Measurements from ENCODE around the gene UBL3.

Gene UBL3, protein sequence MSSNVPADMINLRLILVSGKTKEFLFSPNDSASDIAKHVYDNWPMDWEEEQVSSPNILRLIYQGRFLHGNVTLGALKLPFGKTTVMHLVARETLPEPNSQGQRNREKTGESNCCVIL

DNA sequence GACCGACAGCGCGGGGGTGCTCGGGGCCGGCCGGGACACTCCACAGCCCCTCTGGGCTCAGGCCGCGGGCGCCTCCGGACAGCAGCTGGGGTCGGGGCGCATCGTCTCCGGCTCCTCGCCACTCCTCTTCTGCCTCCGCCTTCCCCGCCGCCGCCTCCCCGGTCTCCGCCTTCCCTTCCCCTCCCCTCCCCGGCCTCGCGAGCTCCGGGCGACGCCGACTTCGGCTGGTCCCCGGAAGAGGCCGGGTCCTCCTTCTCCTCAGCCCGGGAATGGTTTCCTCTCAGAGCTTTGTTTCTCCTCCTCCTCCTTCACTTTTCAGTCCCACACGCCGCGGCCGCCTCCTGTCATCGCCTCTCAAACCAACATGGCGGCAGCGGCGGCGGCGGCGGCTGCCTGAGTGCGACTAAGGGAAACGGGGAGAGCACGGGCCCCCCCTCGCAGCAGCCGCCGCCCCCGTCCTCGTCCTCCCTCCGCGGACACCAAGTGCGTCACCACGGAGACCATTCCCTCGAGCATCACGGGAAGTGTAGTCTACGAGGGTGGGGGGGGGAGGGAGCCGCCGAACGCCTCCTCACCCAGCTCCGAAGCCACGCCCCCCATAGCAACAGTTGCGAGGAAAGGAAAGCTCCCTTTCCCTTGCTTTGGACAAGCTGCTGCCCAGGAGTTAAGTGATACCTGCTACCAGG, at the start of gene UBL3:
TSS of gene UBL3 (minus strand) at position 405 of the 686 bp plus-strand sequence. CDS start 1,079 bp downstream, outside the sequence.
- DNase-seq (ENCODE audit: low read depth) = peak; percentile 89

GRCh38 chr13:29897102-29897501, 46.7 kb upstream of the UBL3 start:
- no peak for DNase-seq (ENCODE audit: low read depth)

- DNase-seq (ENCODE audit: low read depth) = no peak
These were observed 43.0 kb upstream of the UBL3 start for GRCh38 chr13:29893438-29893837.

DNA sequence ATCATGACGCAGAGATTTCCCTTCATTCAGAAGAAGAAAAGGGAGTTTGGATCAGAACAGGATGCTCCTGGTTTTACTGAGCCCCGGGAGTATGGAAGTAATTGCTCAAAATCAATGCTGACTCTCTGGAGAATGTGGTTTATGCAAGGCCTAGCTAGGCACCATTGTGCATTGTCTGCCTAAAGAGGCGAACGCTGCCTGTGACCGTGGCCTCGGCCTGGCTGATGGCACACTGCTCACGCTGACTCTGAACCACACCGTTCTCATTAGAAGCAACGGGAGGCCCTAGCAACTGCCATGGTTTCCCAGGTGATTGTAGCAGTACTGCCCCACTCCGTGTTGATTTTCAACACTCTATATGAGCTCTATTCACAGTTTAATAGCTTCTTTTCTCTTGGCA, 41.7 kb upstream of the UBL3 start:
- no peak for DNase-seq (ENCODE audit: low read depth)

DNA sequence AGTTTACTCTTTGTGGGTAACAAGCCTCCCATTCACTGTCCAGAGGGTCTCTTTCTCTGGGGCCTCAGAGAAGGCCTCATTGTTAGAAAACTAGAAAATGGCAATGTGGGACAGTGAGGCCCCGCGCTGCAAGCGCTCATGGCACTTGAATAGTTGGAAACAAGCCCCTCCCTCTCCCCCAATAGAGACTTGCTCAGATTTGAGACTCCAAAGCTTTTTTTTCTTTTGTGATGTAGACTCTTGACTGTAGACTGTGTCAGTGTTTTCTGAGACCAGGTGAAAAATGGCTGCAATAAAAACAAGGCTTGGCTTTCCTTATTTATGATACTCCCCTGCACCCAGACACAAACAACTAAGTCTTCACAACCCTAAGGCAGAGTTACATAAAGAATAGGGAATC, 38.7 kb upstream of the UBL3 start:
- no peak for DNase-seq (ENCODE audit: low read depth)

GRCh38 chr13:29888306-29888705, 37.9 kb upstream of the UBL3 start:
- no peak for DNase-seq (ENCODE audit: low read depth)

GRCh38 chr13:29887686-29888085, 37.3 kb upstream of the UBL3 start:
- no peak for DNase-seq (ENCODE audit: low read depth)

DNA sequence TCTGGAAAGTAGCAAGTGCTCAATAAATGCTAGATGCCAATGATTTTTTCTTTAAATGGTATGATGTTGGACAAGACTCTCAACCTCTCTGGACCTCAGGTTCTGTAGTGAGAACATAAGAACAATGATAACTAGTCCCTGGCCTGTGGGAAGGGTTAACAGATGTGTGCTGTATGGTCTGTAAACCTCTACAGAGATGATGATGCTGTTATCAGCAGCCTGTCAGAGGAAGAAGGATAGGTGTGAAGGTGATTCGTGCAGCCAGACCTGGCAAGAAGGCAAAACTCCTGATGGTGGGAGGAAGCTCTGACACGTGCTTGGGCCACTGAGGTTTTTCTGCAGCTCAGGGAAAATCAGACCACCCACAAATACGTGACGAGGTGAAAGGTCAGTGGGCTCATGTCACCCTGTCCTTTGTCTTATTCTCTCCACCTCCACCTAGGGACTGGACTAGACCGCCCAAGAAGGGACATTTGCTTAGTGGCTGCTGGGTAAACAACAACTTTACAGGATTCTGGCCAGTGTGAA, 36.7 kb upstream of the UBL3 start:
- DNase-seq (ENCODE audit: low read depth) = no peak

DNA sequence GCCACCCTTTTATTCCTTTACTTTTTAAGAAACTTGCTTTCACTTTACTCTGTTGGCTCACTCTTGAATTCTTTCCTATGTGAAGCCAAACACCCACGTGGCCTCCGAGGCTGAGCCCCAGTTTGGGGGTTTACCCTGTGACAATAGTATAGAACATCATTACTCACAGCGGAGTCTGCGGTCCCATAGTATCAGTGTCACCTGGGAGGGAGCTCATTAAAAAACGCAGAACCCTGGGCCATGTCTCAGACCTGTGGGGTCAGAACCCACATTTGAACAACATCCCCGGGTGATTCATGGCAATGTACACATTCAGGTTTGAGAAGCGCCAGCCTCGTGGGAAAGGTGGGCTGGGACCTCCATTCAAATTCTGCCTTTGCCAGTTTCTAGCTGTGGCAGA, 36.0 kb upstream of the UBL3 start:
- DNase-seq (ENCODE audit: low read depth) = peak; percentile 11

DNA sequence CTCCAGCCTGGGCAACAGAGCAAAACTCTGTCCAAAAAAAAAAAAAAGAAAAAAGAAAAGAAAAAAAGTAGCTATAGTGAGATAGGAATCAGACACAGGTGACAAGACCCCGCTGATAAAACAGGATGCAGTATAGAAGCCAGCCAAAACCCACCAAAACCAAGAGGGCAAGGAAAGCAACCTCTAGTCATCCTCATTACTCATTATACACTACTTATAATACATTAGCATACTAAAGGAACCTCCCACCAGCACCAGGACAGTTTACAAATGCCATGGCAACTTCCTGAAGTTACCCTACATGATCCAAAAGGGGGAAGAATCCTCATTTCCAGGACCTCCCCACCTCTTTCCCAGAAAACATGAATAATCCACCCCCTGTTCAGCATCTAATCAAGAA, 35.6 kb upstream of the UBL3 start:
- no peak for DNase-seq (ENCODE audit: low read depth)

- DNase-seq (ENCODE audit: low read depth) = no peak
These were observed 34.4 kb upstream of the UBL3 start for GRCh38 chr13:29884671-29885430.

DNA sequence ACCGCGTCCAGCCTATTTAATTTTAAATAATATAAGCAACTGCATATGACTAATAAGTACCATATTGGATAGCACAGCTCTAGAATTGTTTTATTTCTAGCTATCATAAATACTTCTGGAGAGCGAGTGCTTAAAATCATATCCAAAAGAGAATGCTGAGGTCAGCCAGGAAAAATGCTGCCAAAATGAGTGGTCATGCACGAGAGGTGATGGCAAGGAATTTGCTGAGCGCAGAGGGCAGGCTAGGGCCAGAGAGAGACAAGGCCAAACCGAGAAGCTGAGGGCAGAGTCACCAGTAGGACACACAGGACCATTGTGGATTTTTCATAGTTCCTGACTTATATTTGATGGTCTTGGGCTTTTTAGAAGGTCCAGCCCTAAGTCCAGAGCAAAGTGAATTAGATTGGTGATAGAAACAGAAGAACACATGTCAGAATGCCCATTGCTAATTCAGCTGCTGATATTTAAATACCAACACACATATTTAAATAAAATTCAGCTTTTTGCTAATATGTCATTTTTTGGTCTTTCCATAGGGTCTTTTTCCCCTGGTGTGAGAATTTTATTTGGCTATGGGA, 33.6 kb upstream of the UBL3 start:
- no peak for DNase-seq (ENCODE audit: low read depth)

DNA sequence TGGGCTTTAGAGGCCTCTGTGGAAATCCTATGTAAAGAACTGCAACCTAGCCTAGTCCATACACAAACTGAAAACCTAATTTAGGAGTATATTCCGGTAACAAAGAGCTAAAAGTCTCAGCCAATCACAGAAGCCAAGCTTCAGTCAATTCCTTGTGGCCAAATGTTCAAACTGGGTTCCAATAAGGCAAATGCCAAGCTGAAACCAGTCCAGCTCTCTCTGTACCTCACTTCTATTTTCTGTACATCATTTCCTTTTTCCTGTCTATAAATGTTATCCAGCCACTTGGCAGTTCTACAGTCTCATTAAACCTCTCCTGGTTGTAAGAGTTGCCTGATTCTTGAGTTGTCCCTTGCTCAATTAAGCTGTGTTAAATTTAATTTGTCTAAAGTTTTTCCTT, 31.7 kb upstream of the UBL3 start:
- DNase-seq (ENCODE audit: low read depth) = no peak

DNA sequence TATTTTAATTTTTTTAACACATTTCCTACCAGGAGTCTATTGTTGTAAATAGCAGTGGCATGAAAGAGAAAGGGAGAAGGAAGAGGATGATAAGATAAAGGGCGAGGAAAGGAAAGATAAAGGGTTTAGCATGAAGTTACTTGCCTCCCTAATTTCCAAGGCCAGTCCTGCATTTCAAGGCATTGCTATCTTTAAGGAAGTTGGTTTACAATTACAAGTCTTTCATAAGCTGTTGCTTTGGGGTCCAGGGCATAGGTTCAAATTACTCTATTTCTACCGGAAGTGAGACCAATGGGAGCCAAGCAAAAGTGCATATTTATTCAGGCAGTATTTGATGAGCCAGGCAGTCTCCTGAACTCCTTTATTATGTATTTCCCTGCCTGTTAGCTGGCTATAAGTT, 27.7 kb upstream of the UBL3 start:
- DNase-seq (ENCODE audit: low read depth) = no peak

- DNase-seq (ENCODE audit: low read depth) = no peak
These were observed 27.1 kb upstream of the UBL3 start for GRCh38 chr13:29877456-29878078.

DNA sequence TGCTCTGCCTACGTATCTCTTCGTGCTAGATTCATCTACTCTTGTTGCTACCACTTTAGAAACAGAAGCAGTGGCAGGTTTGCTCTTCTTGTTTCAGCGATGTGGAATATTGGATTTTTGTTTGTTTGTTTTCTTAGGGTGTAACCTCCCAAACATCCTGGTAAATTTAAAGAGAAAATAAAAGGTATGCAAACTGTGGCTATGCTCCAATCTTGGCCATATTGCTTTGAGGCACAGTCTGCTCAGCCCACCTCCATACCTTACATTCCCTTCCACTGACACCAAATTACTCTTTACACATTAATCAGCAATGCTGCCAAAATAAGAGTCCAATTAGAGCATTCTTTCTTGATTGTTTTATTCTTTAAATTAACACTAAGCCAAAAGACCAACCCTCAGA, 25.2 kb upstream of the UBL3 start:
- no peak for DNase-seq (ENCODE audit: low read depth)

DNA sequence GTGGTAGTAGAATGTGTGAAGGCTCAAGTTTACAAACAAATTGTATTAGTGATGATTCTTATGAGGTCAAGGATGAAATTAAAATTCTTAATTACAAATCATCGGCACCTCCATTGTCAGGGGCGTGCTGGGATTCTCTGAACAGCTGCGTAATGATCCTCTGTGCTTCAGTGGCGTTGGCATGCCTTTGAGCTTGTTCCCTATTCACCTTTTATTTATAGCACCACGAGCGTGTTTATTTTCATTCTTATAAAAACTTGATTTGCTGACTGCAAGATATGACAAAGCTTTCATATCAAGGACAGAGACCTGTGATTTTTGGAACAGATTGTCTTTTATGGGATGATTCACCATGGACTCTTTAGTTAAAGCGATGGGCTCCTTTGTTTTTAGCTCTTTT, 18.2 kb upstream of the UBL3 start:
- DNase-seq (ENCODE audit: low read depth) = no peak

DNA sequence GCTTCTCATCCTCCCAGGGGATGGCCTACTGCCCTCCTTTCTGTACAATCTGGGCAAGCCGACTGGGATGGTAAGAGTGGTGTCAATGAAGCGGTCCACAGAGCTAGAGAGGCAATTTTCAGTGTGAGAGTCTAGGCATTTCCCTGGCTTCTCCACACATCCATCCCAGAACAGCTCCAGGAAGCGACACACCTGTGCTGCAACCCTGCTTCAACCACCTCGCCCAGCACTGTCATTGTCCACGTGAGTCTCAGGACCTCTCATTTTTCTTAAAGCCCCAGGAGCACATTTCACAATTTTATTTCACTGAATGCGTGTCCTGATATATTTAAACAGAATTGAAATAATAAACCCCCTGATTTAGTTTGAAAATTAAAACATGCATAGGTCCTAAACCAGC, 15.5 kb upstream of the UBL3 start:
- DNase-seq (ENCODE audit: low read depth) = no peak

DNA sequence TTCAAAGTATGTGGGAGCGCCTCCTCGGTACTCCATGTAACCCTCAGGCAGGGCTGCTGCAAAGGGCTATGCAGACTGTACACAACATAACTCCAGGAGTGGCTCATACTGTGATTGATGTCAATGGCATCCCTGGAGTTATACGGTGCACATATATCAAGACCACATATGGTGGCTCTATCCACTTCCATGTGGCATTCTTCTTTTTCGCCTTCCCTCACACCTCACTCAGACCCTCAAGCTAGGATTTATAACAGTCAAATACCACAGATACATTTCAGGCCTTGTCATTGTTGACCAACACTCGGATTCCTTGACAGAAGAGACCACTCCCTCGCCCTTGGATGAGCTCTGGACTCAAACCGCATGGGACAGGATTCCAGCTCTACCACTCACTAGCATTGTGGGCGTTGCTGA, 11.3 kb upstream of the UBL3 start:
- DNase-seq (ENCODE audit: low read depth) = no peak

DNA sequence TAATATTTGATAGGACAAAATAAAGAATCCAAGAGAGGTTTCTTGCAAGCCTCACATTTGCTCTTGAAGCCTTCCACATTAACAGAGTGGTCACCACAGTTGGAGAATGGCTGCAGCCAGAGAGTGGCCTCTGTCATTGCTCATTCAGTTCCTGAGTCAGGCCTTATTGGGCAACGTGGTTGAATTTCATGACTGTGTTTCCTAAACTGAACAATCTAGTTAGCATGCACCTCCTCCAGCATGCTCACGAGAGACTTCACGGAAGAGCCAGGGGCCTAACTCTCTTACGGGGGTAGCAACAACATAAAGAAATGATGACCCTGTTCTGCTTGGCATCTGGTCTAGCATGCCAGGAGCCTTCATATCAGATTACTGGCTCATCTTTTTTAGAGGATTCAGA, 9.6 kb upstream of the UBL3 start:
- no peak for DNase-seq (ENCODE audit: low read depth)

- no peak for DNase-seq (ENCODE audit: low read depth)
These were observed 8.2 kb upstream of the UBL3 start for GRCh38 chr13:29858667-29859066.

GRCh38 chr13:29858231-29858630, 7.8 kb upstream of the UBL3 start:
- no peak for DNase-seq (ENCODE audit: low read depth)

Measured in stimulated activated CD8-positive, alpha-beta memory T cell treated with anti-CD3 and anti-CD28 coated beads, Interleukin-12 subunit alpha, Interleukin-12 subunit beta, amount 100 ng/mL, for 1 hour (primary cell).